Measurements from ENCODE around the gene ASTN2.
"Not testable (repeated sequence)": the region's sequence is repeated elsewhere in the genome, so short reads cannot be mapped to it uniquely, and the experiment has no call there.

The ASTN2 gene

GRCh38 chr9:116873937-116874914, 540.6 kb downstream of the ASTN2 start:
- no peak for DNase-seq (ENCODE audit: low read depth in 2 of 2)

GRCh38 chr9:116873491-116873890, 541.4 kb downstream of the ASTN2 start:
- DNase-seq (ENCODE audit: low read depth in 2 of 2): no peak

- no peak for DNase-seq (ENCODE audit: low read depth in 2 of 2)
Measured at GRCh38 chr9:116870566-116870965, 544.3 kb downstream of the ASTN2 start.

- no peak for DNase-seq (ENCODE audit: low read depth in 2 of 2)
Measured at GRCh38 chr9:116868201-116868600, 546.7 kb downstream of the ASTN2 start.

GRCh38 chr9:116861321-116861720, 553.5 kb downstream of the ASTN2 start:
- no peak for DNase-seq (ENCODE audit: low read depth in 2 of 2)

GRCh38 chr9:116860509-116861120, 554.2 kb downstream of the ASTN2 start:
- peak in 1 of 2 donors; percentile 1 for DNase-seq (ENCODE audit: low read depth in 2 of 2)

GRCh38 chr9:116859763-116860162, 555.1 kb downstream of the ASTN2 start:
- no peak for DNase-seq (ENCODE audit: low read depth in 2 of 2)

- DNase-seq (ENCODE audit: low read depth in 2 of 2): no peak
Measured at GRCh38 chr9:116857321-116857720, 557.5 kb downstream of the ASTN2 start.

GRCh38 chr9:116855881-116856662, 558.8 kb downstream of the ASTN2 start:
- DNase-seq (ENCODE audit: low read depth in 2 of 2): no peak

- no peak for DNase-seq (ENCODE audit: low read depth in 2 of 2)
Measured at GRCh38 chr9:116849721-116850120, 565.1 kb downstream of the ASTN2 start.

GRCh38 chr9:116844621-116845020, 570.2 kb downstream of the ASTN2 start:
- no peak for DNase-seq (ENCODE audit: low read depth in 2 of 2)

- DNase-seq (ENCODE audit: low read depth in 2 of 2): no peak
Measured at GRCh38 chr9:116843863-116844620, 570.8 kb downstream of the ASTN2 start.

- DNase-seq (ENCODE audit: low read depth in 2 of 2): no peak
Measured at GRCh38 chr9:116842658-116843057, 572.2 kb downstream of the ASTN2 start.

GRCh38 chr9:116838468-116838867, 576.4 kb downstream of the ASTN2 start:
- DNase-seq (ENCODE audit: low read depth in 2 of 2): not testable (repeated sequence)

GRCh38 chr9:116837018-116837989, 577.6 kb downstream of the ASTN2 start:
- no peak for DNase-seq (ENCODE audit: low read depth in 2 of 2)

GRCh38 chr9:116830321-116830720, 584.5 kb downstream of the ASTN2 start:
- not testable (repeated sequence) for DNase-seq (ENCODE audit: low read depth in 2 of 2)

GRCh38 chr9:116821633-116822229, 593.1 kb downstream of the ASTN2 start:
- DNase-seq (ENCODE audit: low read depth in 2 of 2): no peak

GRCh38 chr9:116819116-116819515, 595.7 kb downstream of the ASTN2 start:
- no peak for DNase-seq (ENCODE audit: low read depth in 2 of 2)

GRCh38 chr9:116817762-116818161, 597.1 kb downstream of the ASTN2 start:
- DNase-seq (ENCODE audit: low read depth in 2 of 2): no peak

- no peak for DNase-seq (ENCODE audit: low read depth in 2 of 2)
Measured at GRCh38 chr9:116816484-116816883, 598.4 kb downstream of the ASTN2 start.

Measured in stimulated activated CD8-positive, alpha-beta memory T cell treated with anti-CD3 and anti-CD28 coated beads, Interleukin-2, amount 100 ng/mL, for 48 hours (primary cell).